Hematopoietic multipotent progenitor cell treated with erythropoietin and hydrocortisone succinate and interleukin-3 and kit ligand, for 17 days (in vitro differentiated cells): ENCODE measurements around the gene FBXO21.
A peak's percentile ranks its signal among the peaks of the same experiment; 100 is the strongest.
"Not testable (repeated sequence)": the region's sequence is repeated elsewhere in the genome, so short reads cannot be mapped to it uniquely, and the experiment has no call there.

Experiments used
- DNase-seq: peaks from one replicate; pipeline ENCODE4 v3.0.0-alpha.2; 2015; ENCODE audit warnings: low spot score

The FBXO21 gene

GRCh38 chr12:117101953-117102799, 88.1 kb downstream of the FBXO21 start:
- no peak for DNase-seq

GRCh38 chr12:117100851-117101673, 89.2 kb downstream of the FBXO21 start:
- no peak for DNase-seq

GRCh38 chr12:117100251-117100650, 90.0 kb downstream of the FBXO21 start:
- peak; percentile 56 for DNase-seq

- DNase-seq, result peak; percentile 53
Measured at GRCh38 chr12:117098361-117099217, 91.7 kb downstream of the FBXO21 start.

- DNase-seq, result peak; percentile 52
Measured at GRCh38 chr12:117098024-117098360, 92.3 kb downstream of the FBXO21 start.

- peak; percentile 34 for DNase-seq
Measured at GRCh38 chr12:117097159-117097558, 93.1 kb downstream of the FBXO21 start.

- DNase-seq, result peak; percentile 66
Measured at GRCh38 chr12:117096501-117097042, 93.7 kb downstream of the FBXO21 start.

- not testable (repeated sequence) for DNase-seq
Measured at GRCh38 chr12:117095191-117095590, 95.1 kb downstream of the FBXO21 start.

- no peak for DNase-seq
Measured at GRCh38 chr12:117093918-117094630, 96.2 kb downstream of the FBXO21 start.

- no peak for DNase-seq
Measured at GRCh38 chr12:117093431-117093830, 96.8 kb downstream of the FBXO21 start.

- no peak for DNase-seq
Measured at GRCh38 chr12:117092886-117093285, 97.4 kb downstream of the FBXO21 start.

- DNase-seq, result no peak
Measured at GRCh38 chr12:117092511-117092780, 97.8 kb downstream of the FBXO21 start.
